HFF-Myc (cell line): ENCODE results near the gene CNTROB.

Experiments used
- DNase-seq: peaks from one replicate; pipeline ENCODE4 v3.0.0-alpha.2; 2011; ENCODE audit warnings: low read depth; ENCODE audit errors: extremely low read depth
- H3K4me3 ChIP-seq: replicated peaks from 2 replicates; pipeline ENCODE4 v1.5.1; 2011; ENCODE audit warnings: low read depth, mild to moderate bottlenecking, control low read depth, low read length
- TF ChIP-seq, protein P1 (sequence below): IDR thresholded peaks from 2 replicates; pipeline ENCODE4 v1.5.1; 2012; ENCODE audit warnings: mild to moderate bottlenecking, low read depth, low read length, control low read depth; ENCODE audit errors: missing control alignments

CNTROB gene

GRCh38 chr17:7909089-7909488 lies 22.9 kb upstream of the CNTROB start:
- TF ChIP-seq, protein P1, sequence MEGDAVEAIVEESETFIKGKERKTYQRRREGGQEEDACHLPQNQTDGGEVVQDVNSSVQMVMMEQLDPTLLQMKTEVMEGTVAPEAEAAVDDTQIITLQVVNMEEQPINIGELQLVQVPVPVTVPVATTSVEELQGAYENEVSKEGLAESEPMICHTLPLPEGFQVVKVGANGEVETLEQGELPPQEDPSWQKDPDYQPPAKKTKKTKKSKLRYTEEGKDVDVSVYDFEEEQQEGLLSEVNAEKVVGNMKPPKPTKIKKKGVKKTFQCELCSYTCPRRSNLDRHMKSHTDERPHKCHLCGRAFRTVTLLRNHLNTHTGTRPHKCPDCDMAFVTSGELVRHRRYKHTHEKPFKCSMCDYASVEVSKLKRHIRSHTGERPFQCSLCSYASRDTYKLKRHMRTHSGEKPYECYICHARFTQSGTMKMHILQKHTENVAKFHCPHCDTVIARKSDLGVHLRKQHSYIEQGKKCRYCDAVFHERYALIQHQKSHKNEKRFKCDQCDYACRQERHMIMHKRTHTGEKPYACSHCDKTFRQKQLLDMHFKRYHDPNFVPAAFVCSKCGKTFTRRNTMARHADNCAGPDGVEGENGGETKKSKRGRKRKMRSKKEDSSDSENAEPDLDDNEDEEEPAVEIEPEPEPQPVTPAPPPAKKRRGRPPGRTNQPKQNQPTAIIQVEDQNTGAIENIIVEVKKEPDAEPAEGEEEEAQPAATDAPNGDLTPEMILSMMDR: no peak

GRCh38 chr17:7910281-7910680 lies 21.7 kb upstream of the CNTROB start:
- TF ChIP-seq, protein P1: no peak
- H3K4me3 ChIP-seq: no peak overlapping the region
- no peak for DNase-seq

More at GRCh38 chr17:7909089-7909488, 22.9 kb upstream of the CNTROB start:
- DNase-seq: no peak
- H3K4me3 ChIP-seq: no peak overlapping the region

- no peak for DNase-seq
- TF ChIP-seq, protein P1: no peak
- no peak overlapping the region for H3K4me3 ChIP-seq
These were observed 21.3 kb upstream of the CNTROB start for GRCh38 chr17:7910711-7911110.

- TF ChIP-seq, protein P1: no peak
- no peak for DNase-seq
- H3K4me3 ChIP-seq: no peak overlapping the region
These were observed 20.9 kb upstream of the CNTROB start for GRCh38 chr17:7911116-7911515.

DNA sequence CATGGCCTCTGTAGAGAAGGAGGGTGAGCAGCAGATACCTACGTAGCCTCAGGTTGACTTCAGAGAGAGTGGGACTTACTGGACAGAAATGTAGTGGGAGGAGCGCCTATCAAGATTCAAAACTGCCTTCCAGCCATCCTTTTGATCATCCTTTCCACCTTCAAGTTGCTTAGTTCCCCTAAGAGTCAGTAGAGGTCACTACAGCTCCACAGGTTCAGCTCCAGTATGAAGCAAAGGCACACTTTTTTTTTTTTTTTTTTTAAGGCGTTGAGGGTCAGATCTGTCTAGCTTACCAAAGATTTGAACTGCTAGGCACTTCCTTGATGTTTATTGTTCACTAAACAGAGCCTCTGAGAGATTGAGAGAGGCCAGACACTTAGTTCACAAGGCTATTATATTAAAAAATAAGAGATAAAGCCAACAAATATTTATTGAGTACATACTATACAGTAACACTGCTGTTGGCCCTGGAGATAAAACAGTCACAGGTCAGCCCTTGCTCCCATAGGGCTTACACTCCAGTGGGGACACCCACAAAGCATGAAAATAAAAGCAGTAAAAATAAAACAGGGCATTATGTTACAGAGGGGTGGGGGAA lies 19.0 kb upstream of the CNTROB start:
- no peak overlapping the region for H3K4me3 ChIP-seq
- TF ChIP-seq, protein P1: peak; percentile 75
- DNase-seq: peak; percentile 59

DNA sequence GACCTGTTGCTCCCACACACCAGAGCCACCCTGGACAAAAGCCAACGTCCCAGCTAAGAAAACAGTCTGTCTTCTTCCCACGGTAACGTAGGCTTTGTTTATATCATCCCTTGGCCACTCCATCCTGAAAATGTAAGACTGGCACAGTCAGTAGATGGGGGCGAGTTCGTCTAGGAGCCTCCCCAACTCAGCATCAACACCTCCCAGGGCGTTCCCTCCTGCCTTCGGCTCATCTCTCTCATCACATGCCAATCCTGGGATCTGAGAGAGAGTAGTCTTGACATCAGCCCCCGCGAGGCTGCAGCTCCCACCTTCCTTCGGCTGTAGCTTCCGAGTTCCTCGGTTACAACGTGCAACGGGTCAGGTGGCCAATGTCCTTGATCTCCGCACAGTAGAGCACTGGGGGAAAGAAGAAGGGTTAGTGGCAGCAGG lies 16.8 kb upstream of the CNTROB start:
- peak; percentile 10 for DNase-seq
- H3K4me3 ChIP-seq: peak overlapping the region; percentile 58
- TF ChIP-seq, protein P1: no peak

DNA sequence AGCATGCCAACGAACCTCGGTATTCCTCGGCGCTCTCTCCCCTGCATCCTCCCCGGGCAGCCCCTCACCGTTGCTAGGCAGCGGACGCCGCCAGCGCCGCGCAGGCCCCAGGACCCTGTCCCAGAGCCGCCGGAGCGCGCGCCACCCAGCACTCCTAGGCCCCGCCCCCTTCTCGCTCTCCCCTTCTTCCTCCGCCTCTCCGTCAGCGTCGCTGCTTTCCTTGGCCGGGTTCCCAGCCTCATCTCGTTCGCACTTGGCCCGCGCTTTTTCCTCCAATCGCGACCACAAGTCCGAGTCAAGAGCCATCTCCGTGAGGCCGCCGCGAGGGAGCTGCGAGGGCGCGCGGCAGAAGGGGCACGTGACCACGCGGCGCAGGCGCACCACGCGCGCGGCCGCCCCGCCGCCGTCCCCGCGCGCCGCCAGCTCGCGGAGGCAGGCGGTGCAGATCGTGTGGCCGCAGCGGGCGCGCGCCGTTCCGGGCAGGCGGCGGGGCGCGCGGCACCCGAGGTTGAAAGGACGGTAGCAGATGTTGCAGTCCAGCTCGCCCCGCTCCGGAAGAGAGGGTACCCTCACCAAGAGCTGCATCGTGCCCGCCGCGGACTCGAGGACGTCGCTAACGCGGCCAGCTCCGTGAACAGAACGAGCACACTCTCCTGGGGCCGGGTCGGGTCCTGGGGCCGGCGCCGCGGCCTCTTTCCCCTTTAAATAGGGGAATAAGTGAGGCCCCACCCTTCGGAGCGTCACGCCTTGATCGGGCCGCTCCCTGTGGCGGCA lies 16.2 kb upstream of the CNTROB start, which contains the start of gene RNF227:
TSS of gene RNF227 (minus strand) at position 679 of the 774 bp plus-strand sequence. CDS start at position 585, 94 bp downstream.
- DNase-seq: peak; percentile 87
- peak within 1 kb of the TSS; percentile 58 for H3K4me3 ChIP-seq
- TF ChIP-seq, protein P1: no peak
